H1 (cell line): ENCODE results near the gene FPR3. TPM values are rescaled to one million over a fixed set of nuclear protein-coding genes. Genes with fewer than 3 reads are reported as not detected.
"Not testable (repeated sequence)": the region's sequence is repeated elsewhere in the genome, so short reads cannot be mapped to it uniquely, and the experiment has no call there.

ENCODE experiments used
- CTCF ChIA-PET: fragments of 300-600 bp; sonication (Branson Sonifier 250); formaldehyde crosslinking; loops from one replicate; lab custom pipeline; 2021; ENCODE audit not compliant: partially characterized antibody; lab: Charles Lee
- POLR2A ChIA-PET: fragments of 300-600 bp; sonication (Branson Sonifier 250); formaldehyde crosslinking; loops from one replicate; lab custom pipeline; 2021; ENCODE audit warnings: inconsistent platforms; ENCODE audit not compliant: partially characterized antibody; lab: Charles Lee
- DNase-seq, 2 experiments: peaks; one replicate each; pipeline versions ENCODE4 v3.0.0 to v3.0.0-alpha.2; 2010 to 2022; ENCODE audit warnings: low spot score in 2 of 2, low read depth in 1 of 2, mixed read lengths in 1 of 2
- FAIRE-seq: peaks from 2 replicates; lab custom pipeline; 2011; peaks lifted over from hg19 to GRCh38; lab: Jason Lieb, UNC
- H2AFZ ChIP-seq: 2 replicates; pipeline ENCODE4 v1.8.1; 2012; ENCODE audit warnings: low read length, inconsistent platforms
- H2AK5ac ChIP-seq: 2 replicates; pipeline ENCODE4 v1.6.1; 2013; ENCODE audit warnings: low read depth, low read length
- H2BK120ac ChIP-seq: replicated peaks from 2 replicates; pipeline ENCODE3; 2013; ENCODE audit warnings: low read depth, low read length, inconsistent platforms
- H2BK12ac ChIP-seq: 2 replicates; pipeline ENCODE4 v1.6.1; 2013; ENCODE audit warnings: low read depth, low read length
- H2BK15ac ChIP-seq: 2 replicates; pipeline ENCODE4 v1.6.1; 2013; ENCODE audit warnings: low read length
- H2BK20ac ChIP-seq: 2 replicates; pipeline ENCODE4 v1.6.1; 2013; ENCODE audit warnings: low read length
- H2BK5ac ChIP-seq: 2 replicates; pipeline ENCODE4 v1.6.1; 2013; ENCODE audit warnings: low read depth, low read length
- H3K14ac ChIP-seq: 2 replicates; pipeline ENCODE4 v1.6.1; 2013; ENCODE audit warnings: inconsistent platforms; ENCODE audit not compliant: insufficient read length
- H3K18ac ChIP-seq: 2 replicates; pipeline ENCODE4 v1.6.1; 2013; ENCODE audit warnings: low read length; ENCODE audit errors: extremely low read depth
- H3K23ac ChIP-seq: 2 replicates; pipeline ENCODE4 v1.6.1; 2013; ENCODE audit warnings: inconsistent platforms; ENCODE audit not compliant: insufficient read length
- H3K23me2 ChIP-seq: 2 replicates; pipeline ENCODE4 v1.6.1; 2013; ENCODE audit warnings: low read depth, low read length
- H3K27ac ChIP-seq: 2 replicates; pipeline ENCODE4 v1.6.1; 2011; ENCODE audit warnings: low read depth, low read length, inconsistent platforms
- H3K27me3 ChIP-seq, 4 experiments: replicated peaks in 1 of 4; 1 replicate in 1 of 4; 2 replicates in 3 of 4; pipeline versions ENCODE4 v1.6.1 to v1.8.1; 2011 to 2013; ENCODE audit warnings: low read length in 3 of 4, mild to moderate bottlenecking in 3 of 4, inconsistent platforms in 2 of 4, mixed read lengths in 2 of 4, moderate library complexity in 1 of 4; ENCODE audit not compliant: control insufficient read depth in 3 of 4, insufficient read depth in 3 of 4; ENCODE audit errors: extremely low read depth in 1 of 4
- H3K36me3 ChIP-seq, 4 experiments: 2 replicates each; pipeline versions ENCODE4 v1.6.1 to v1.8.1; 2011 to 2013; ENCODE audit warnings: mild to moderate bottlenecking in 4 of 4, low read length in 3 of 4, moderate library complexity in 2 of 4, control low read depth in 1 of 4, inconsistent platforms in 1 of 4; ENCODE audit not compliant: insufficient read depth in 4 of 4, control insufficient read depth in 2 of 4
- H3K4ac ChIP-seq: replicated peaks from 2 replicates; pipeline ENCODE3; 2013; ENCODE audit warnings: low read length, low read depth, mixed read lengths, inconsistent platforms; ENCODE audit not compliant: insufficient read length
- H3K4me1 ChIP-seq, 4 experiments: replicated peaks in 1 of 4; 1 replicate in 1 of 4; 2 replicates in 3 of 4; pipeline versions ENCODE4 v1.6.1 to v1.8.1; 2011 to 2013; ENCODE audit warnings: low read length in 3 of 4, inconsistent platforms in 2 of 4, mixed read lengths in 1 of 4; ENCODE audit not compliant: insufficient read depth in 4 of 4, control insufficient read depth in 3 of 4
- H3K4me2 ChIP-seq, 2 experiments: 2 replicates each; pipeline versions ENCODE4 v1.6.1 to v1.8.1; 2011 to 2013; ENCODE audit warnings: low read depth in 2 of 2, low read length in 2 of 2, control low read depth in 1 of 2, inconsistent platforms in 1 of 2, mild to moderate bottlenecking in 1 of 2; ENCODE audit not compliant: insufficient read depth in 1 of 2
- H3K4me3 ChIP-seq, 4 experiments: fragments of 200-600, 300-600 bp in 1 of 4; sonication (generic), shearing (Covaris generic), sonication (Bioruptor Twin) in 1 of 4; 2 replicates each; pipeline versions ENCODE4 v1.5.1 to v1.8.1; 2011 to 2016; ENCODE audit warnings: low read length in 4 of 4, low read depth in 3 of 4, control low read depth in 2 of 4, inconsistent platforms in 2 of 4, mild to moderate bottlenecking in 2 of 4, mixed read lengths in 1 of 4, moderate library complexity in 1 of 4; ENCODE audit not compliant: insufficient read depth in 2 of 4; ENCODE audit errors: extremely low read depth in 1 of 4
- H3K56ac ChIP-seq: replicated peaks from 2 replicates; pipeline ENCODE3; 2013; ENCODE audit warnings: low read depth, mild to moderate bottlenecking, mixed read lengths, low read length, inconsistent platforms; ENCODE audit not compliant: insufficient read length
- H3K79me1 ChIP-seq: 2 replicates; pipeline ENCODE4 v1.6.1; 2013; ENCODE audit warnings: low read depth, low read length, control low read depth
- H3K79me2 ChIP-seq, 2 experiments: 2 replicates each; pipeline versions ENCODE4 v1.6.1 to v1.8.1; 2012 to 2013; ENCODE audit warnings: low read length in 2 of 2, mild to moderate bottlenecking in 2 of 2, inconsistent platforms in 1 of 2; ENCODE audit not compliant: insufficient read depth in 2 of 2, control insufficient read depth in 1 of 2
- H3K9ac ChIP-seq, 4 experiments: replicated peaks in 1 of 4; 1 replicate in 1 of 4; 2 replicates in 3 of 4; pipeline versions ENCODE4 v1.6.1 to v1.8.1; 2011 to 2013; ENCODE audit warnings: low read depth in 3 of 4, low read length in 3 of 4, control low read depth in 2 of 4, mild to moderate bottlenecking in 2 of 4, moderate library complexity in 2 of 4, inconsistent platforms in 1 of 4; ENCODE audit errors: extremely low read depth in 1 of 4
- H3K9me3 ChIP-seq, 2 experiments: 2 replicates each; pipeline versions ENCODE4 v1.6.1 to v1.8.1; 2012 to 2013; ENCODE audit warnings: mild to moderate bottlenecking in 2 of 2, moderate library complexity in 2 of 2, control low read depth in 1 of 2, inconsistent platforms in 1 of 2, low read depth in 1 of 2, low read length in 1 of 2, mixed read lengths in 1 of 2; ENCODE audit not compliant: insufficient read depth in 2 of 2
- H4K20me1 ChIP-seq, 2 experiments: replicated peaks in 1 of 2; 2 replicates each; pipeline versions ENCODE3 to v1.8.1; 2011 to 2013; ENCODE audit warnings: inconsistent platforms in 2 of 2, low read length in 2 of 2, mild to moderate bottlenecking in 1 of 2; ENCODE audit not compliant: insufficient read depth in 2 of 2, control insufficient read depth in 1 of 2
- H4K5ac ChIP-seq: 2 replicates; pipeline ENCODE4 v1.6.1; 2013; ENCODE audit warnings: low read length, low read depth, mixed read lengths, inconsistent platforms; ENCODE audit not compliant: insufficient read length
- H4K8ac ChIP-seq: 2 replicates; pipeline ENCODE4 v1.8.0; 2013; ENCODE audit warnings: mild to moderate bottlenecking, moderate library complexity, low read length, inconsistent platforms; ENCODE audit not compliant: insufficient read depth; ENCODE audit errors: extremely low read depth
- H4K91ac ChIP-seq: replicated peaks from 2 replicates; pipeline ENCODE3; 2013; ENCODE audit warnings: low read length, mixed read lengths, inconsistent platforms; ENCODE audit not compliant: insufficient read length
- WGBS, 2 experiments: shearing (Covaris generic) in 1 of 2; methylation state at CpG; one replicate each; pipeline versions ENCODE4 v1.1.6 to v1.1.7; 2013 to 2015; ENCODE audit warnings: low lambda C conversion rate in 2 of 2, mixed read lengths in 2 of 2, inconsistent platforms in 1 of 2, low coverage in 1 of 2, missing lambda C conversion rate in 1 of 2; ENCODE audit not compliant: insufficient replicate concordance in 2 of 2, insufficient coverage in 1 of 2, insufficient read length in 1 of 2; ENCODE audit errors: extremely low coverage in 1 of 2, missing lambda C conversion rate in 1 of 2; 5-methylcytosine and 5-hydroxymethylcytosine counted together
- polyA plus RNA-seq, 7 experiments: library from polyadenylated mRNA; depleted of rRNA in 3 of 7; stranded (reverse) in 5 of 7; unstranded in 2 of 7; fragments of >200 nt in 5 of 7; fragments of 200-250 nt in 2 of 7; gene quantifications; 1 replicate in 5 of 7; 2 replicates in 1 of 7; 4 replicates in 1 of 7; pipeline versions ENCODE4 v1.2.1 to v1.2.3, GENCODE V29; 2011 to 2013; ENCODE audit warnings: missing spikeins in 2 of 7, mixed read lengths in 2 of 7
- total RNA-seq: library from RNA; stranded (reverse); fragmentation: NEBNext Ultra II Directional; extraction: Animal tissue kit (Norgen Biotek cat#: 25700); gene quantifications from 2 replicates; pipeline ENCODE4 v1.2.1, GENCODE V29; 2021

The FPR3 gene
- total and polyA plus RNA-seq, 2 of the 8 experiments (the other 6 are each of a cell fraction or from before 2014, with no cell fraction given): not detected

GRCh38 chr19:51804789-51805188, 9.8 kb downstream of the FPR3 start:
- H3K27ac ChIP-seq, H3K79me1 ChIP-seq, H3K36me3 ChIP-seq, H3K14ac ChIP-seq, H4K5ac ChIP-seq, H4K91ac ChIP-seq, H3K9me3 ChIP-seq, CTCF ChIA-PET, H3K4me2 ChIP-seq, H2BK5ac ChIP-seq, H3K4ac ChIP-seq, H3K9ac ChIP-seq, H3K4me3 ChIP-seq, H3K18ac ChIP-seq, FAIRE-seq, H4K20me1 ChIP-seq, H3K56ac ChIP-seq, H3K79me2 ChIP-seq, H2AK5ac ChIP-seq, H3K27me3 ChIP-seq, DNase-seq, H2AFZ ChIP-seq, H4K8ac ChIP-seq, H3K23ac ChIP-seq, H2BK120ac ChIP-seq, H3K4me1 ChIP-seq, H3K23me2 ChIP-seq, H2BK15ac ChIP-seq, H2BK12ac ChIP-seq, POLR2A ChIA-PET, H2BK20ac ChIP-seq: not testable (repeated sequence)
- WGBS, 2 experiments: 91% methylated on average over 9 of the region's 9 CpGs; no CpG with 5 or more reads in 1 of the 2 experiments

DNA sequence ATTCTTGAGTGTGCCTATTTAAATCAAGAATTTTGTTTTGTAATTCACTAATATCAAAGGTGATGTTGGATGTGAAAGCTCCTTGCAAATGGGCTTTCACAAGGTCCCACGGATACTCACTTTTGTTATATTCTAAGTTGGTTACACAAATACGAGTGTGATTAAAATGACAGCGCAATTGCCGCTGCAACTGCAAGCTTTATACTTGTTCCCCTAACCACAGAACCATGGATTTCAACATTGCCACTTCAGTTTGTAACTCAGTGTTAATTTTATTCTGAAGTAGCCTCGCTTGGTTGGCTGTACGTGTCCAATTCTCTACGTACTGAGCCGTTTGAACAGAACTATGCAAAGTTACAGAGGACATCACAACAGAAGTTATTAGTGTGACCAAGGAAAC, 10.4 kb downstream of the FPR3 start:
- not testable (repeated sequence) for H3K79me1 ChIP-seq
- 89% methylated on average over 8 of the region's 8 CpGs; no CpG with 5 or more reads in 1 of the 2 experiments for WGBS, 2 experiments

More for the DNA sequence above, 10.4 kb downstream of the FPR3 start:
- peaks cover 8 to 11% of the 10 kb centered on the region in 2 experiments; a peak in 3 of 4 replicates for H3K9me3 ChIP-seq
- H3K27me3 ChIP-seq, CTCF ChIA-PET, H3K23ac ChIP-seq, H2BK5ac ChIP-seq, H2BK15ac ChIP-seq, H2BK120ac ChIP-seq, DNase-seq, POLR2A ChIA-PET, H2AK5ac ChIP-seq, H3K23me2 ChIP-seq, H3K9ac ChIP-seq, H2BK12ac ChIP-seq, FAIRE-seq, H3K4me3 ChIP-seq, H3K36me3 ChIP-seq, H3K27ac ChIP-seq, H2AFZ ChIP-seq, H3K4me1 ChIP-seq, H3K79me2 ChIP-seq, H3K18ac ChIP-seq, H4K5ac ChIP-seq, H4K20me1 ChIP-seq, H4K91ac ChIP-seq, H3K56ac ChIP-seq, H3K4ac ChIP-seq, H4K8ac ChIP-seq, H2BK20ac ChIP-seq, H3K4me2 ChIP-seq, H3K14ac ChIP-seq: not testable (repeated sequence)
